Body of pancreas (tissue), 4 donors: ENCODE data around the gene LRRC27.

Source experiments
- CTCF ChIP-seq, 7 experiments: fragments of 450-650 bp in 4 of 7; fragments of 200-600 bp in 3 of 7; sonication (generic) in 3 of 7; IDR thresholded peaks; one replicate each; pipeline ENCODE4 v1.5.1; 2016 to 2019; ENCODE audit warnings: antibody characterized with exemption in 7 of 7
- POLR2A ChIP-seq, 3 donors: fragments of 450-650 bp; IDR thresholded peaks; one replicate each; pipeline ENCODE4 v1.6.1; 2016; ENCODE audit warnings: antibody characterized with exemption in 3 of 3, mild to moderate bottlenecking in 2 of 3

- no peak for TF ChIP-seq POLR2A (IDR thresholded peaks at IDR 0.05)
- TF ChIP-seq CTCF (IDR thresholded peaks at IDR 0.05) = no peak
Observed at GRCh38 chr10:132377326-132377725, 45.3 kb downstream of the LRRC27 start.
